Adrenal gland (tissue), 5 donors: ENCODE measurements around the gene PPFIA4.

ENCODE experiments used
- CTCF ChIP-seq, 6 experiments: fragments of 450-650 bp in 4 of 6; fragments of 200-600 bp in 2 of 6; sonication (generic) in 1 of 6; IDR thresholded peaks; 1 replicate in 5 of 6; 2 replicates in 1 of 6; pipeline versions ENCODE4 v1.5.1 to v1.8.0; 2016 to 2021; ENCODE audit warnings: antibody characterized with exemption in 6 of 6, mild to moderate bottlenecking in 2 of 6, moderate library complexity in 1 of 6
- POLR2A ChIP-seq, 2 donors: fragments of 450-650 bp; IDR thresholded peaks; one replicate each; pipeline ENCODE4 v1.6.1; 2017; ENCODE audit warnings: antibody characterized with exemption in 2 of 2, mild to moderate bottlenecking in 2 of 2, moderate library complexity in 1 of 2
- donor health status: DM: no; HTN: no; CAD: no.

- TF ChIP-seq POLR2A (IDR thresholded peaks at IDR 0.05) = no peak
- TF ChIP-seq CTCF (IDR thresholded peaks at IDR 0.05) = no peak
These were observed 46.8 kb upstream of the PPFIA4 start for GRCh38 chr1:202979459-202979858.
